Vagina (tissue), 2 donors: ENCODE data around the gene PRDM4. TPM values are rescaled to one million over a fixed set of nuclear protein-coding genes. Genes with fewer than 3 reads are reported as not detected.

Source experiments
- DNase-seq, 2 donors: peaks; one replicate each; pipeline ENCODE4 v3.0.0-alpha.2; 2017; ENCODE audit errors: extremely low spot score in 2 of 2
- H3K27ac ChIP-seq: fragments of 200-600 bp; sonication (generic); one replicate; pipeline ENCODE4 v1.5.1; 2019
- H3K27me3 ChIP-seq: fragments of 200-600 bp; sonication (generic); one replicate; pipeline ENCODE4 v1.5.1; 2019
- H3K36me3 ChIP-seq, 2 donors: fragments of 200-600 bp; sonication (generic); one replicate each; pipeline ENCODE4 v1.5.1; 2017 to 2019
- H3K4me1 ChIP-seq: fragments of 200-600 bp; sonication (generic); one replicate; pipeline ENCODE4 v1.5.1; 2019
- H3K4me3 ChIP-seq, 2 donors: fragments of 200-600 bp; sonication (generic); 1 replicate in 1 of 2; 2 replicates in 1 of 2; pipeline ENCODE4 v1.5.1; 2016 to 2019
- H3K9me3 ChIP-seq: fragments of 200-600 bp; sonication (generic); one replicate; pipeline ENCODE4 v1.5.1; 2019
- CTCF ChIP-seq, 3 experiments: fragments of 450-650 bp in 2 of 3; fragments of 200-600 bp in 1 of 3; sonication (generic) in 1 of 3; IDR thresholded peaks; one replicate each; pipeline ENCODE4 v1.5.1; 2017 to 2019; ENCODE audit warnings: antibody characterized with exemption in 3 of 3, mild to moderate bottlenecking in 2 of 3, moderate library complexity in 2 of 3
- POLR2A ChIP-seq, 2 donors: fragments of 450-650 bp; IDR thresholded peaks; one replicate each; pipeline ENCODE4 v1.6.1; 2017; ENCODE audit warnings: antibody characterized with exemption in 2 of 2, mild to moderate bottlenecking in 2 of 2, moderate library complexity in 2 of 2
- POLR2AphosphoS5 ChIP-seq, 2 donors: sonication (generic); formaldehyde crosslinking; IDR thresholded peaks; one replicate each; pipeline ENCODE4 v1.9.0; 2017; ENCODE audit warnings: antibody characterized with exemption in 2 of 2, mild to moderate bottlenecking in 2 of 2, low read depth in 1 of 2; ENCODE audit not compliant: insufficient read depth in 1 of 2
- intact Hi-C: fragments of 100-400 bp; cut with DNase I; formaldehyde crosslinking; loops from one replicate; pipeline ENCODE4 v1.15.1; 2023
- total RNA-seq: library from RNA; depleted of rRNA; stranded (reverse); fragments of >200 nt; gene quantifications from one replicate; pipeline ENCODE4 v1.2.3, GENCODE V29; 2016

PRDM4 gene
- total RNA-seq, 1 donor from 2014 or later: 32.2 TPM

GRCh38 chr12:107801150-107801549 is 40.2 kb upstream of the PRDM4 start:
- TF ChIP-seq POLR2AphosphoS5 (IDR thresholded peaks at IDR 0.05; ENCODE audit: insufficient read depth in 1 of 2, low read depth in 1 of 2): no peak
- no peak for TF ChIP-seq POLR2A (IDR thresholded peaks at IDR 0.05)
- no peak for TF ChIP-seq CTCF (IDR thresholded peaks at IDR 0.05)
- H3K27me3 ChIP-seq: no peaks in the 10 kb centered on the region
- no peaks in the 10 kb centered on the region for H3K9me3 ChIP-seq
- intact Hi-C loops: no loop called here
- DNase-seq: no peak
- no peaks in the 10 kb centered on the region for H3K4me1 ChIP-seq
- no peak overlapping the region for H3K27ac ChIP-seq
- no peaks in the 10 kb centered on the region for H3K36me3 ChIP-seq
- H3K4me3 ChIP-seq: no peak overlapping the region

DNA sequence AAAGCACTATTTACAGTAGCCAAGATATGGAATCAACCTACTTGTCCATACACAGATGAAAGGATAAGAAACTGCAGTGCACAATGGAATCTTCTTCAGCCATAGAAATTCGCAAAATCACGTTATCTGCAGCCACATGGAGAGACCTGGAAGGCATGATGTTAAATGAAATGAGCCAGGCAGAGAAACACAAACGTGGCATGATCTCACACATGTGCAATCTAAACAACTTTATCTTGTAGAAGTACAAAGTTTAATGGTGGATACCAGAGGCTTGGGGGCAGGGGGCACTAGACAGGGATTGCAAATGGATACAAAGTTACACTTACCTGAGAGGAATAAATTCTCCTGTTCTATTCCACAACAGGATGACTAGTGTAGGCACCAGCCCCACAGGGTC is 37.6 kb upstream of the PRDM4 start:
- no peak for DNase-seq
- intact Hi-C loops: no loop called here
- TF ChIP-seq POLR2AphosphoS5 (IDR thresholded peaks at IDR 0.05; ENCODE audit: insufficient read depth in 1 of 2, low read depth in 1 of 2) (no peak), POLR2A (IDR thresholded peaks at IDR 0.05) (no peak), CTCF (IDR thresholded peaks at IDR 0.05) (no peak)
- Histone ChIP-seq H3K27me3 (no peaks in the 10 kb centered on the region), H3K36me3 (no peaks in the 10 kb centered on the region), H3K4me1 (no peaks in the 10 kb centered on the region), H3K27ac (no peak overlapping the region), H3K4me3 (no peak overlapping the region), H3K9me3 (no peaks in the 10 kb centered on the region)

GRCh38 chr12:107794451-107794850 is 33.5 kb upstream of the PRDM4 start:
- H3K9me3 ChIP-seq: no peaks in the 10 kb centered on the region
- H3K27me3 ChIP-seq: no peaks in the 10 kb centered on the region
- DNase-seq: no peak
- intact Hi-C loops: no loop called here
- no peaks in the 10 kb centered on the region for H3K4me1 ChIP-seq
- TF ChIP-seq CTCF (IDR thresholded peaks at IDR 0.05) (no peak), POLR2AphosphoS5 (IDR thresholded peaks at IDR 0.05; ENCODE audit: insufficient read depth in 1 of 2, low read depth in 1 of 2) (no peak), POLR2A (IDR thresholded peaks at IDR 0.05) (no peak)
- no peak overlapping the region for H3K4me3 ChIP-seq
- no peak overlapping the region for H3K27ac ChIP-seq
- no peaks in the 10 kb centered on the region for H3K36me3 ChIP-seq

- no peak for DNase-seq
- Histone ChIP-seq H3K4me1 (no peaks in the 10 kb centered on the region), H3K36me3 (no peaks in the 10 kb centered on the region), H3K9me3 (no peaks in the 10 kb centered on the region), H3K27me3 (no peaks in the 10 kb centered on the region), H3K27ac (no peak overlapping the region), H3K4me3 (no peak overlapping the region)
- TF ChIP-seq CTCF (IDR thresholded peaks at IDR 0.05): no peak
- no peak for TF ChIP-seq POLR2A (IDR thresholded peaks at IDR 0.05)
- no peak for TF ChIP-seq POLR2AphosphoS5 (IDR thresholded peaks at IDR 0.05; ENCODE audit: insufficient read depth in 1 of 2, low read depth in 1 of 2)
- intact Hi-C loops: no loop called here
Measured at GRCh38 chr12:107791465-107792089, 30.6 kb upstream of the PRDM4 start.

- no peak overlapping the region for H3K4me3 ChIP-seq
- intact Hi-C loops: no loop called here
- no peaks in the 10 kb centered on the region for H3K27me3 ChIP-seq
- no peaks in the 10 kb centered on the region for H3K4me1 ChIP-seq
- DNase-seq: no peak
- H3K36me3 ChIP-seq: no peaks in the 10 kb centered on the region
- no peaks in the 10 kb centered on the region for H3K9me3 ChIP-seq
- TF ChIP-seq POLR2AphosphoS5 (IDR thresholded peaks at IDR 0.05; ENCODE audit: insufficient read depth in 1 of 2, low read depth in 1 of 2) (no peak), POLR2A (IDR thresholded peaks at IDR 0.05) (no peak), CTCF (IDR thresholded peaks at IDR 0.05) (no peak)
- H3K27ac ChIP-seq: no peak overlapping the region
Measured at GRCh38 chr12:107788690-107789458, 27.9 kb upstream of the PRDM4 start.
